ENCODE data around the gene SAMD3. TPM values are rescaled to one million over a fixed set of nuclear protein-coding genes. Genes with fewer than 3 reads are reported as not detected.

SAMD3 gene
- total and polyA plus RNA-seq, 4 experiments from 2014 or later, result 24.1 to 69.2 (median 42.4) TPM

DNA sequence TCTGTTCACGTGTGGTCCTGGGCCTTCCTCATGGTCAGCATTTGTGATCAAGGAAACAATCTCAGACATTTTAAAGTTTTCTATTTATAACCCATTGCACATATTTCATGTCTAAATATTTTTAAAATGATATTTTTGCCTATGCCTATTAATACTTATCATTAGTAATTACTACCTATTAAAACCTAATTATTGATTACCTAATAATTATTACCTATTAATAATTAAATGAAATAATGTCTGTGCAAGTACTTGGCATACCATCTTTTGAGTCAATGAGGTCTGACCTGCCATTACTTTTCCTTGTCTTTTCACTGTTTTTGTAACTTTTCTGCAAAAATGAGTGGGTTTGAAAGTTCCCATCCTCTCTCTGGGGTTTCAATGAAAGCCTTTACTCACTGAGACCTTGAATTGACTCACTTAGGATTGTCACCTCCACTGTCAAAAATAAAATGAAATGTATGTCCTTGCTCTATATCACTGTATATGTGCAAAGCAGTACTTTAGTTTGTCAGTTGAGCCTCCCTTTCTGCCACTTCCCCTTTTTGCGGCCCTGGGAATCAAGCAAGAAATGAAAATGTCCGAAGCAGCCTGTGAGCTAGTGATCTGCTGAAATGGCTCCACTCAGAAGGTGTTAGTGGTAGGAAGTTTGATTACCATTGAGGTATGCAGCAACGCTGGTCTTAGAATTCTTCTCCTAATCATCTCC, 116.6 kb downstream of the SAMD3 start:
- intact Hi-C loops (cut with micrococcal nuclease), result no loop called here
- H3K9me3 ChIP-seq (ENCODE audit: control insufficient read depth in 1 of 2, low read length in 2 of 2), result no peaks in the 10 kb centered on the region
- CTCF ChIA-PET (ENCODE audit: partially characterized antibody), result no interaction called here
- DNase-seq, result no peak
- H3K36me3 ChIP-seq (ENCODE audit: insufficient read depth, low read length), result peaks cover 11% of the 10 kb centered on the region
- peaks cover 0 to 4% (median 0%) of the 10 kb centered on the region in 8 donors for H3K9me3 Mint-ChIP-seq
- no peaks in the 10 kb centered on the region for H3K27me3 Mint-ChIP-seq
- no peak overlapping the region for H3K4me3 ChIP-seq (ENCODE audit: low read length in 2 of 2)
- H3K4me1 ChIP-seq (ENCODE audit: insufficient read depth, low read length), result no peaks in the 10 kb centered on the region
- no peaks in the 10 kb centered on the region for H3K27me3 ChIP-seq (ENCODE audit: insufficient read depth, low read length)
- peaks cover 55 to 78% of the 10 kb centered on the region in 2 donors for H3K36me3 Mint-ChIP-seq
- H3K27ac Mint-ChIP-seq, result peak overlapping the region in 1 of 7 donors; percentile 0
- no peak overlapping the region for H3K27ac ChIP-seq (ENCODE audit: low read depth, low read length)
- H3K4me1 Mint-ChIP-seq, result peaks cover 4 to 20% (median 11%) of the 10 kb centered on the region in 4 donors
- POLR2A ChIA-PET (ENCODE audit: partially characterized antibody), result no interaction called here
- no peak overlapping the region for H3K4me3 Mint-ChIP-seq

GRCh38 chr6:130099119-130099518, 123.6 kb downstream of the SAMD3 start:
- CTCF ChIA-PET (ENCODE audit: partially characterized antibody), result no interaction called here

GRCh38 chr6:130098317-130098716, 124.4 kb downstream of the SAMD3 start:
- H3K27me3 ChIP-seq (ENCODE audit: insufficient read depth, low read length), result no peaks in the 10 kb centered on the region
- Mint-ChIP-seq H3K4me1 (peaks cover 0 to 25% (median 4%) of the 10 kb centered on the region in 4 donors), H3K9me3 (no peaks in the 10 kb centered on the region), H3K36me3 (peaks cover 60 to 69% of the 10 kb centered on the region in 2 donors), H3K27me3 (no peaks in the 10 kb centered on the region), H3K4me3 (no peak overlapping the region), H3K27ac (no peak overlapping the region)
- H3K4me1 ChIP-seq (ENCODE audit: insufficient read depth, low read length), result peaks cover 3% of the 10 kb centered on the region
- no peak overlapping the region for H3K27ac ChIP-seq (ENCODE audit: low read depth, low read length)
- no peaks in the 10 kb centered on the region for H3K9me3 ChIP-seq (ENCODE audit: control insufficient read depth in 1 of 2, low read length in 2 of 2)
- no peak for DNase-seq
- H3K36me3 ChIP-seq (ENCODE audit: insufficient read depth, low read length), result peaks cover 27% of the 10 kb centered on the region
- CTCF ChIA-PET (ENCODE audit: partially characterized antibody), result no interaction called here
- POLR2A ChIA-PET (ENCODE audit: partially characterized antibody), result no interaction called here
- no peak overlapping the region for H3K4me3 ChIP-seq (ENCODE audit: low read length in 2 of 2)
- intact Hi-C loops (cut with micrococcal nuclease), result no loop called here

More at GRCh38 chr6:130099119-130099518, 123.6 kb downstream of the SAMD3 start:
- Mint-ChIP-seq H3K36me3 (peaks cover 60 to 71% of the 10 kb centered on the region in 2 donors), H3K4me3 (no peak overlapping the region), H3K27ac (peak overlapping the region in 1 of 7 donors; percentile 4), H3K4me1 (peaks cover 0 to 21% (median 1%) of the 10 kb centered on the region in 4 donors), H3K9me3 (no peaks in the 10 kb centered on the region), H3K27me3 (no peaks in the 10 kb centered on the region)
- no peaks in the 10 kb centered on the region for H3K27me3 ChIP-seq (ENCODE audit: insufficient read depth, low read length)
- POLR2A ChIA-PET (ENCODE audit: partially characterized antibody), result no interaction called here
- intact Hi-C loops (cut with micrococcal nuclease), result no loop called here
- H3K9me3 ChIP-seq (ENCODE audit: control insufficient read depth in 1 of 2, low read length in 2 of 2), result no peaks in the 10 kb centered on the region
- no peak for DNase-seq
- H3K4me3 ChIP-seq (ENCODE audit: low read length in 2 of 2), result no peak overlapping the region
- peaks cover 32% of the 10 kb centered on the region for H3K36me3 ChIP-seq (ENCODE audit: insufficient read depth, low read length)
- no peak overlapping the region for H3K27ac ChIP-seq (ENCODE audit: low read depth, low read length)
- no peaks in the 10 kb centered on the region for H3K4me1 ChIP-seq (ENCODE audit: insufficient read depth, low read length)

Other genes with a start within 250 kb of the SAMD3 start
- 10 to 100 TPM; 39.5 to 44.1 TPM for gene L3MBTL3, start 204.4 kb downstream of the SAMD3 start, total RNA-seq
- 1 to 10 TPM; 2.6 to 9.1 TPM for gene L3MBTL3, start 204.4 kb downstream of the SAMD3 start, polyA plus RNA-seq
- gene TMEM200A, start 143.1 kb upstream of the SAMD3 start, total RNA-seq, result 1 to 10 TPM; 1.1 to 1.2 TPM
- gene TMEM200A, start 143.1 kb upstream of the SAMD3 start, polyA plus RNA-seq, result 1 to 10 TPM; 2.6 to 4.8 TPM

Data from CD4-positive, alpha-beta memory T cell (primary cell).